ENCODE data around the gene HNRNPUL1.

The HNRNPUL1 gene

DNA sequence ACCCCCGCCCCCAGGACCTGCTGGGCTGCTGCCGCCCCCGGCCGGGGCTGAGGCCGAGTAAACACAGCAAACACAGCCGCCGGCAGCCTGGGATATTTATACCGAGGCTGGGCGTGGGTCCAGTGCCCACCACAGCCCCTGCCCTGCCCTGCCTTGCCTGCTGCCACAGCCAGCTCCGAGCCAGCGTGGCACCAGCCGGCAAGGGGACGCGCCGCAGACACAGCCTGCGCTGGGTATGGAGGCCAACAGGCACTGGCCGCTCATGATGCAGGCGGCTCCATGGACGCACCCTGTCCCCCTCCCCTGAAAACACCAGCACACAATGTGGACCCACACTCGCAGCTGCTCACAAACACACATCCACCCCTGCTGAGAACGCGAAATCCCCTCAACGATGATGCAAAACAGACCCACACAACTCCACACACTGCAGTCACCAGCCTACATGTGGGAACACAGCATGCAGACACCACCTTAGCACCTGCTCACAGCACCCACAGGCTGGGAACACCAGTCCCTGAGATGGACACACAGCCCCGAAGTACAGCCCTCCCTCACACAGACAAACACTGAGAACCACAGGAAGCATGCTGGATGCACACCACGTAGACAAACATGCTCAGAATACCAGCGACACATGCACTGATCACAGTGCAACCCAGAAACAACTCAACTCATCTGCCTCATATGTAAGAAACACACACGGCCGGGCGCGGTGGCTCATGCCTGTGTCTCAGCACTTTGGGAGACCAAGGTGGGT is 62.0 kb downstream of the HNRNPUL1 start:
- peaks cover 34% of the 10 kb centered on the region for H3K36me3 ChIP-seq (ENCODE audit: low read depth)
- H3K27ac ChIP-seq (ENCODE audit: poor library complexity, severe bottlenecking), result peak overlapping the region; percentile 91
- H3K27me3 ChIP-seq (ENCODE audit: insufficient read depth, poor library complexity, severe bottlenecking), result no peaks in the 10 kb centered on the region
- H3K9me3 ChIP-seq (ENCODE audit: severe bottlenecking), result no peaks in the 10 kb centered on the region
- H3K4me1 ChIP-seq (ENCODE audit: insufficient read depth, poor library complexity, severe bottlenecking), result peaks cover 50% of the 10 kb centered on the region
- no peak overlapping the region for H3K4me3 ChIP-seq (ENCODE audit: severe bottlenecking)
- DNase-seq (ENCODE audit: low spot score) (no peak), ATAC-seq (ENCODE audit: low read depth) (no peak)
- TF ChIP-seq, protein P1, sequence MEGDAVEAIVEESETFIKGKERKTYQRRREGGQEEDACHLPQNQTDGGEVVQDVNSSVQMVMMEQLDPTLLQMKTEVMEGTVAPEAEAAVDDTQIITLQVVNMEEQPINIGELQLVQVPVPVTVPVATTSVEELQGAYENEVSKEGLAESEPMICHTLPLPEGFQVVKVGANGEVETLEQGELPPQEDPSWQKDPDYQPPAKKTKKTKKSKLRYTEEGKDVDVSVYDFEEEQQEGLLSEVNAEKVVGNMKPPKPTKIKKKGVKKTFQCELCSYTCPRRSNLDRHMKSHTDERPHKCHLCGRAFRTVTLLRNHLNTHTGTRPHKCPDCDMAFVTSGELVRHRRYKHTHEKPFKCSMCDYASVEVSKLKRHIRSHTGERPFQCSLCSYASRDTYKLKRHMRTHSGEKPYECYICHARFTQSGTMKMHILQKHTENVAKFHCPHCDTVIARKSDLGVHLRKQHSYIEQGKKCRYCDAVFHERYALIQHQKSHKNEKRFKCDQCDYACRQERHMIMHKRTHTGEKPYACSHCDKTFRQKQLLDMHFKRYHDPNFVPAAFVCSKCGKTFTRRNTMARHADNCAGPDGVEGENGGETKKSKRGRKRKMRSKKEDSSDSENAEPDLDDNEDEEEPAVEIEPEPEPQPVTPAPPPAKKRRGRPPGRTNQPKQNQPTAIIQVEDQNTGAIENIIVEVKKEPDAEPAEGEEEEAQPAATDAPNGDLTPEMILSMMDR (IDR thresholded peaks at IDR 0.05; ENCODE audit: poor library complexity, severe bottlenecking), result no peak

DNA sequence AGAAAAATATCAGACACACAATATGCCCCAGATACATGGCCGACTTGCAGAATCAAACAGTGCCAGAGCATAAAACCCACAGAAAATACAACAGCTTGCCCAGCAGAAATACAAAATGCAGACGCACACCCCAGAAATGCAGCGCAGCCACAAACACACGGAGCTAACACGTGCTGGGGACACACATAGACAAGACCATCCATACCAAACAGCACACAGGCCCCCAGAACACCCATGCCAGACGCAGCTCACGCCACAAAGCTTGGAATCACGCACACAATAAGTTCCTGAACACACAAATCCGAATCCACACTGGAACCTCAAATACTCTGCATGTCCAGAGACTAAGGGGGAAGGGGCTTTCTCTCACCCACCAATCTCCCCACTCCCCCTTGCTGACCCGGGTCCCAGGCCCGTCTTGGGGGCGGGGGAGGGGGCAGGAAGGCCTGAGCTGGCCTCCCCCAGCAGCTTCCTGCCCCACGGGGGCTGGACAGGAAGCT is 63.0 kb downstream of the HNRNPUL1 start:
- Histone ChIP-seq H3K27ac (ENCODE audit: poor library complexity, severe bottlenecking) (peak overlapping the region; percentile 91), H3K36me3 (ENCODE audit: low read depth) (peaks cover 40% of the 10 kb centered on the region), H3K4me3 (ENCODE audit: severe bottlenecking) (peak overlapping the region; percentile 26), H3K9me3 (ENCODE audit: severe bottlenecking) (no peaks in the 10 kb centered on the region), H3K27me3 (ENCODE audit: insufficient read depth, poor library complexity, severe bottlenecking) (no peaks in the 10 kb centered on the region), H3K4me1 (ENCODE audit: insufficient read depth, poor library complexity, severe bottlenecking) (peaks cover 50% of the 10 kb centered on the region)
- TF ChIP-seq, protein P1 (IDR thresholded peaks at IDR 0.05; ENCODE audit: poor library complexity, severe bottlenecking), result no peak
- no peak for ATAC-seq (ENCODE audit: low read depth)
- DNase-seq (ENCODE audit: low spot score), result no peak

DNA sequence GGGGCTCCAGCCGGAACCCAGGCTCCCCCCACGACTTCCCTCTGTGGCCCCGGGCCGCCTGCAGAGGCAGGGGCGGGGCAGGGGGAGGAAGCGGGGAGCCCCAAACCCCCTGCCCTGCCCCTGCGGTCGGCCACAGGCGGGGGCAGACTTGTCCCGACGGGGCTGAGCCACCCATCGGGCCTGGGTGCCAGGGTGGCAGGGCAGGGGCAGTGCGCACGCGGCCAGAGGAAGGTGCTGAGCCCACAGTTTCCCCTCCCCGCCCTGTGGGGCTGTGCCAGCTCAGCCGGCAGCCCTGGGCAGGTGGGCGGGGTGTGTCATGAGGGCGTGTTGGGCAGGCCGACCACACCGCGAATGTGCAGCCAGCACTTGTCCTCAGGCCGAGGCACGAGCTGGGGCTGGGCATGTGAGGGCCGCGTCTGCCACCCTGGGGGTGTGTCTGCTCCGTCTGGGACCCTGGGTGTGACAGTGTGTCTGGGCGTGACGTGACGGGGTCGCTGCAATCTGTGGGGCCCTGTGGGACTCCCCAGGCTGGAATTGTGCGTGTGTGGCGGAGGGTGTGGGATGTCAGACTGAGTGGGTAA is 63.5 kb downstream of the HNRNPUL1 start:
- TF ChIP-seq, protein P1 (IDR thresholded peaks at IDR 0.05; ENCODE audit: poor library complexity, severe bottlenecking), result no peak
- Histone ChIP-seq H3K4me1 (ENCODE audit: insufficient read depth, poor library complexity, severe bottlenecking) (peaks cover 50% of the 10 kb centered on the region), H3K9me3 (ENCODE audit: severe bottlenecking) (no peaks in the 10 kb centered on the region), H3K27me3 (ENCODE audit: insufficient read depth, poor library complexity, severe bottlenecking) (no peaks in the 10 kb centered on the region), H3K4me3 (ENCODE audit: severe bottlenecking) (peak overlapping the region; percentile 26), H3K27ac (ENCODE audit: poor library complexity, severe bottlenecking) (peak overlapping the region; percentile 91), H3K36me3 (ENCODE audit: low read depth) (peaks cover 40% of the 10 kb centered on the region)
- DNase-seq (ENCODE audit: low spot score) (peak; percentile 93), ATAC-seq (ENCODE audit: low read depth) (peak; percentile 73)

DNA sequence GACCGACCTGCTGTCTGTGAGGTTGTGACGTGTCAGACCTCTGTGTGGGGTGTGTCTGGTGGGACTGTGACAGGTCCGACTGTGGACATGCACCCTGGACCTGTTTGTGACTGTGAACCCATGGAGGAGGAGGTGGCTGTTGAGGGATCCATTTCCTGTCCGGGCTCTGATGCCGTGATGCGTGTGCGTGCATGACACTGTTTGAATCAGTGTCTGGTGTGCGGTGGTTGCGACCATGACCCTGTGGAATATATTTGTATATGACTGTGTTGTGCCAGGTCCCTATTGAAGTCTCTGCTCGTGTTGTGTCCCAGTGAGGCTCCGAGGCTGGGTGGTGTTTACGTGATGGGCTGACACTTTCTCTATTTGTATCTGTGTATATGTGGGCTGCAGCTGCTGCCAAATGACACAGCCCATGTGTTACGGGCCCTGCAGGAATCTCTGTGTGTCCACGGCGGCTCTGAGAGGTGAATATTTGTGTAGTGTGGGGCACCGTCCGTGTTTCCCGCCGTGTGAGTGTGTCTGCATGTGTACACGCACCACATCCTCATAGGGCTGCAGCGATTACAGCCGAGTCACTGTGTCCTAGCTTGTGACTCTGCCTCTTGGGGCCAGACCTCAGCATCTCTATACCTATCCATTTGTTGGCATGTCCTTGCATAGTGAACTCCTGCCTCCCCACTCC is 64.1 kb downstream of the HNRNPUL1 start:
- H3K27me3 ChIP-seq (ENCODE audit: insufficient read depth, poor library complexity, severe bottlenecking), result no peaks in the 10 kb centered on the region
- ATAC-seq (ENCODE audit: low read depth), result no peak
- H3K36me3 ChIP-seq (ENCODE audit: low read depth), result peaks cover 39% of the 10 kb centered on the region
- TF ChIP-seq, protein P1 (IDR thresholded peaks at IDR 0.05; ENCODE audit: poor library complexity, severe bottlenecking), result no peak
- no peak for DNase-seq (ENCODE audit: low spot score)
- H3K27ac ChIP-seq (ENCODE audit: poor library complexity, severe bottlenecking), result peak overlapping the region; percentile 91
- peaks cover 44% of the 10 kb centered on the region for H3K4me1 ChIP-seq (ENCODE audit: insufficient read depth, poor library complexity, severe bottlenecking)
- no peak overlapping the region for H3K4me3 ChIP-seq (ENCODE audit: severe bottlenecking)
- H3K9me3 ChIP-seq (ENCODE audit: severe bottlenecking), result no peaks in the 10 kb centered on the region

All from RWPE2 (cell line).